BJ (cell line): ENCODE measurements around the gene ZHX3. TPM values are rescaled to one million over a fixed set of nuclear protein-coding genes. Genes with fewer than 3 reads are reported as not detected.
"Not testable (repeated sequence)": the region's sequence is repeated elsewhere in the genome, so short reads cannot be mapped to it uniquely, and the experiment has no call there.

Experiments
- CTCF ChIA-PET: fragments of 350-600 bp; formaldehyde crosslinking; extraction: SDS; loops from one replicate; lab custom pipeline; 2021; ENCODE audit warnings: antibody characterized with exemption, inconsistent platforms; lab: Yijun Ruan, JAX
- POLR2A ChIA-PET: fragments of 300-600 bp; sonication (Branson Sonifier 250); formaldehyde crosslinking; extraction: SDS; loops from one replicate; lab custom pipeline; 2021; ENCODE audit warnings: antibody characterized with exemption; lab: Charles Lee
- DNase-seq: peaks from one replicate; pipeline ENCODE4 v3.0.0-alpha.2; 2011; ENCODE audit warnings: low read depth
- H3K27me3 ChIP-seq: 2 replicates; pipeline ENCODE4 v1.6.0; 2011; ENCODE audit warnings: low read length; ENCODE audit not compliant: control insufficient read depth, insufficient read depth
- H3K36me3 ChIP-seq: 2 replicates; pipeline ENCODE4 v1.5.1; 2011; ENCODE audit warnings: low read length; ENCODE audit not compliant: control insufficient read depth, insufficient read depth
- H3K4me3 ChIP-seq: 2 replicates; pipeline ENCODE4 v1.5.1; 2011; ENCODE audit warnings: low read depth, mild to moderate bottlenecking, control low read depth, low read length
- polyA plus RNA-seq: library from polyadenylated mRNA; depleted of rRNA; stranded (reverse); fragments of >200 nt; gene quantifications from 2 replicates; pipeline ENCODE4 v1.2.3, GENCODE V29; 2011
- TF ChIP-seq, protein P1 (sequence below): IDR thresholded peaks from 2 replicates; pipeline ENCODE4 v1.5.1; 2011; ENCODE audit warnings: low read depth, mild to moderate bottlenecking, control low read depth, inconsistent platforms, low read length, moderate library complexity; ENCODE audit not compliant: insufficient read depth

Gene ZHX3
- polyA plus RNA-seq, 1 experiment: 23.9 TPM

DNA sequence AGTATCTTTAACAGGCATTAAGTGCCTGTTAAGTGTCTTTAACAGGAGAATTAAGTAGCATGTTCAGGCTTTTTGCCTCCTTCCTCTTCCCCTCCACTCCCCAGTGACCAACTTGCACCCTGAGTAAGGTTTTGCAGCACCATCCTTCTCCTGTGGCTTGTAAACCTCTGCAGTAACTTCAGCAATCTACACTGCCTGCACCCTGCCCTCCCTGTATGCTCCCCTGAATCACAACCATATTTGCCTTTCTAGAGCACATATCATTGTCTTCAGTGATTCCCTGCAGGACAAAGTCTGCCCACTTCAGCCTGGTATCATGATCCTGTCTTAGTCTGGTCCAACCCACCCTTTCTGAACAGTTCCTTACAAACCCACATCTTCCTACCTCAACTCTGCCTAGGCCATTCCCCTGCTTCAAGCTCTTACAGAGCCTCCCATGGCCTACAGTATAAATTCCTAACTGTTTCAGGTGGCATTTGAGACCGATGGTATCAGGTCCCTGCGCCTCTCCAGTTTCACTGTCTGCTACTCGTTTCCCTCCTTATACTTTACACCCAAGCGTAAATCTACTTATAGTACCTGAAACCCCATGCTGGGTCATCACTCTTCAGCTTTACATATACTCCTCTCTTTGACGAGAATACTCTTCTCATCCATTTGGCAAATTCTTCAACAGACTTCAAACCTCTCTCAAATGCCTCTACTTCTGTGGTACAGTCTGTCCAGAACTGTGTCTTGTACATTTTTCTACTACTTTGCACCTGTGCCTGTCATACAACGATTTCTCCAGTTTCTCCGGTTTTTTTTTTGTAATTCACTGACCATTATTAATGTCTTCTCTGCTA, 69.8 kb downstream of the ZHX3 start:
- 0 out of 2 replicates have a peak, but pooled peaks cover 1% of the 10 kb centered on the region for H3K36me3 ChIP-seq
- no peak for DNase-seq
- no peak overlapping the region for H3K4me3 ChIP-seq
- H3K27me3 ChIP-seq: no peaks in the 10 kb centered on the region
- ChIA-PET POLR2A (no interaction called here), CTCF (interaction anchor here (0.6 to 1.7 kb wide), 7 partner anchors 8 to 279 kb away, joined by 3 to 4 read pairs (median 3); no protein-coding TSS in a partner anchor)
- TF ChIP-seq, protein P1, sequence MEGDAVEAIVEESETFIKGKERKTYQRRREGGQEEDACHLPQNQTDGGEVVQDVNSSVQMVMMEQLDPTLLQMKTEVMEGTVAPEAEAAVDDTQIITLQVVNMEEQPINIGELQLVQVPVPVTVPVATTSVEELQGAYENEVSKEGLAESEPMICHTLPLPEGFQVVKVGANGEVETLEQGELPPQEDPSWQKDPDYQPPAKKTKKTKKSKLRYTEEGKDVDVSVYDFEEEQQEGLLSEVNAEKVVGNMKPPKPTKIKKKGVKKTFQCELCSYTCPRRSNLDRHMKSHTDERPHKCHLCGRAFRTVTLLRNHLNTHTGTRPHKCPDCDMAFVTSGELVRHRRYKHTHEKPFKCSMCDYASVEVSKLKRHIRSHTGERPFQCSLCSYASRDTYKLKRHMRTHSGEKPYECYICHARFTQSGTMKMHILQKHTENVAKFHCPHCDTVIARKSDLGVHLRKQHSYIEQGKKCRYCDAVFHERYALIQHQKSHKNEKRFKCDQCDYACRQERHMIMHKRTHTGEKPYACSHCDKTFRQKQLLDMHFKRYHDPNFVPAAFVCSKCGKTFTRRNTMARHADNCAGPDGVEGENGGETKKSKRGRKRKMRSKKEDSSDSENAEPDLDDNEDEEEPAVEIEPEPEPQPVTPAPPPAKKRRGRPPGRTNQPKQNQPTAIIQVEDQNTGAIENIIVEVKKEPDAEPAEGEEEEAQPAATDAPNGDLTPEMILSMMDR: no peak

DNA sequence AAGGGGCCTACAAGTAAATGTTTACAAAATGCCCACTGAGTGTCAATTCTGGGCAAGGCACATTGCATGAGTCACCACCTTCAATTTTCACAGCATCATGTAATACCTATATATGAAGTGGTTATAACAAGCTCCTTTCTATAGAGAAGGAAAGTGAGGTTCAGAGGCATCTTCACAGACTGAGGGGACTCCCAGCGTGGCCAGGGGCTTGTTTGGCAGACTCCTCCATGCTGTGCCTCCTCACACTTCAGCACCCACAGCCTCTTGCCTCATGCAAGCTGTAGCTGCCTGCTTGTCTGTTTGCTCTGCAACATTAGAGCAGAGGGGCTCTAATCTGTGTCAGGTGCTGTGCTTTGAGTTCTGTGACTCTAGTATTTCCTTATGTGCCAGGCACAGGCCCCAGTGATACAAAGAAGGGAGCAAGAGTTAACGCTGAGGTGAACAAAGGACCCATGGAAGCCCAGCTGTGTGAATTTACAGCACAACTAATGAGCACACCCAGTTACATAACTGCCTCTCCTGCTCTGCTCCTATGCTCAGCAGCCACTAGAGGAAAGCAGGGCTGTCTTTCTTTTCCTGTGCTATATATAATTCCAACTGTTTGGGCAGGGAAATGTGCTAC, 72.3 kb downstream of the ZHX3 start:
- Histone ChIP-seq H3K27me3 (no peaks in the 10 kb centered on the region), H3K4me3 (no peak overlapping the region), H3K36me3 (no peaks in the 10 kb centered on the region)
- CTCF ChIA-PET: interaction anchor here (1.1 to 2.1 kb wide), 7 partner anchors 10 to 166 kb away, joined by 3 to 7 read pairs (median 4); no protein-coding TSS in a partner anchor
- POLR2A ChIA-PET: no interaction called here
- TF ChIP-seq, protein P1: no peak
- DNase-seq: no peak

DNA sequence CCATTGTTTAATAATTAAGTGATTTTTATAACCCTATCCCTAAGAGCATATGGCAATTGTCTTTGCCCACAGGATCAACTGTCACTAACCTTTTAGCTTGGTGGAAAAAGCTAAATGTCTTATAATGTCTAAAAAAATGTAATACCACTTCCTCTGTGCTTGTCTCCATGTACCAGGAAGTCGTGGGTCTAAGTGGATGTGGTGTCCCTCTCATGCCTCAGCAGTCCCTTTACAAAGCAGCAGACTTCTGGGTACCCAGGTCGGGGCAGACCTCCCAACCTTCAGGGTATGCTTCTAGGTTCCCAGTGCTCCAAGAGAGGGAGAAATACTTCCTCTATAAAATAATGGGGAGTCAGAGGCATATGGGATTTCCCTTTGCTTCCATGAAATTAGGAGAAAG, 74.7 kb downstream of the ZHX3 start:
- DNase-seq: no peak
- ChIA-PET POLR2A (no interaction called here), CTCF (interaction anchor here (0.7 to 1.7 kb wide), 4 partner anchors 10 to 98 kb away, joined by 3 to 4 read pairs (median 3); partner anchors contain the start of gene LPIN3)
- Histone ChIP-seq H3K36me3 (no peaks in the 10 kb centered on the region), H3K4me3 (no peak overlapping the region), H3K27me3 (no peaks in the 10 kb centered on the region)
- TF ChIP-seq, protein P1: no peak

DNA sequence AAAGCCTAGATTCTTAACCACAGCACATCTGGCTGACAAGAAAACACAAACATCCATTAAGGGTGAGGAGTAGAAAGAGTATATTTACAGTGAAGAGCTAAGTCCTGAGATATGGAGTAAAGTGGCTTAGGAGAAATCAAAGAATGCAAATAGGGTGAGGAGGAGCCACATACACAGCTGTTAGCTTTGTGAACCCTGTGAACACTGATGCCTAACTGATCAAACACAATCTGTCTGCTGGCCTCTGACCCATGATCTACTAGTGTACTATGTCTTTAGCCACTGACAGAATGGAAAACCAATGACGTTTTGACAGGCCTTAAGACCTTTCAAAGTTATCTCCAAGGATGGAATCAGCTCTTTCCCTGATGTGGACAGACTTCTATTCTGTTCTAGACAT, 75.2 kb downstream of the ZHX3 start:
- Histone ChIP-seq H3K4me3 (no peak overlapping the region), H3K27me3 (no peaks in the 10 kb centered on the region), H3K36me3 (no peaks in the 10 kb centered on the region)
- POLR2A ChIA-PET: no interaction called here
- no peak for DNase-seq
- TF ChIP-seq, protein P1: no peak
- CTCF ChIA-PET: interaction anchor here (0.7 to 2.5 kb wide), 6 partner anchors 10 to 170 kb away, joined by 3 to 7 read pairs (median 4); no protein-coding TSS in a partner anchor

DNA sequence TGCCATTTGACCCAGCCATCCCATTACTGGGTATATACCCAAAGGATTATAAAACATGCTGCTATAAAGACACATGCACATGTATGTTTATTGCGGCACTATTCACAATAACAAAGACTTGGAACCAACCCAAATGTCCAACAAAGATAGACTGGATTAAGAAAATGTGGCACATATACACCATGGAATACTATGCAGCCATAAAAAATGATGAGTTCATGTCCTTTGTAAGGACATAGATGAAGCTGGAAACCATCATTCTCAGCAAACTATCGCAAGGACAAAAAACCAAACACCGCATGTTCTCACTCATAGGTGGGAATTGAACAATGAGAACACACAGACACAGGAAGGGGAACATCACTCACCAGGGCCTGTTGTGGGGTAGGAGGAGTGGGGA, 80.3 kb downstream of the ZHX3 start:
- H3K27me3 ChIP-seq, H3K36me3 ChIP-seq, CTCF ChIA-PET, H3K4me3 ChIP-seq, DNase-seq, POLR2A ChIA-PET: not testable (repeated sequence)

DNA sequence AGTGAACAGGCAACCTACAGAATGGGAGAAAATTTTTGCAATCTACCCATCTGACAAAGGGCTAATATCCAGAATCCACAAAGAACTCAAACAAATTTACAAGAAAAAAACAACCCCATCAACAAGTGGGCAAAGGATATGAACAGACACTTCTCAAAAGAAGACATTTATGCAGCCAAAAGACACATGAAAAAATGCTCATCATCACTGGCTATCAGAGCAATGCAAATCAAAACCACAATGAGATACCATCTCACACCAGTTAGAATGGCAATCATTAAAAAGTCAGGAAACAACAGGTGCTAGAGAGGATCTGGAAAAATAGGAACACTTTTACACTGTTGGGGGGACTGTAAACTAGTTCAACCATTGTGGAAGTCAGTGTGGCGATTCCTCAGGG, 80.7 kb downstream of the ZHX3 start:
- CTCF ChIA-PET, POLR2A ChIA-PET: not testable (repeated sequence)

More for the DNA sequence above, 80.7 kb downstream of the ZHX3 start:
- not testable (repeated sequence) for H3K4me3 ChIP-seq, H3K36me3 ChIP-seq, DNase-seq, H3K27me3 ChIP-seq
